Small intestine (tissue), 7 donors: ENCODE measurements around the gene PTN. TPM values are rescaled to one million over a fixed set of nuclear protein-coding genes. Genes with fewer than 3 reads are reported as not detected.
"Not testable (repeated sequence)": the region's sequence is repeated elsewhere in the genome, so short reads cannot be mapped to it uniquely, and the experiment has no call there.

Source experiments
- DNase-seq, 2 donors: peaks; one replicate each; pipeline versions ENCODE4 v3.0.0 to v3.0.0-alpha.2; 2013
- FAIRE-seq: peaks from 2 replicates; lab custom pipeline; 2012; peaks lifted over from hg19 to GRCh38; lab: Jason Lieb, UNC
- H3K27ac ChIP-seq, 3 donors: one replicate each; pipeline ENCODE4 v1.5.1; 2013; ENCODE audit warnings: low read length in 2 of 3, mild to moderate bottlenecking in 2 of 3, control low read depth in 1 of 3, inconsistent platforms in 1 of 3, low read depth in 1 of 3, moderate library complexity in 1 of 3
- H3K27me3 ChIP-seq, 3 donors: one replicate each; pipeline ENCODE4 v1.6.1; 2013; ENCODE audit warnings: low read length in 3 of 3, inconsistent platforms in 1 of 3; ENCODE audit not compliant: control insufficient read depth in 3 of 3, insufficient read depth in 3 of 3
- H3K36me3 ChIP-seq, 3 donors: one replicate each; pipeline ENCODE4 v1.6.1; 2013; ENCODE audit warnings: low read length in 3 of 3, inconsistent platforms in 1 of 3, low read depth in 1 of 3, mild to moderate bottlenecking in 1 of 3, moderate library complexity in 1 of 3; ENCODE audit not compliant: control insufficient read depth in 3 of 3, insufficient read depth in 2 of 3
- H3K4me1 ChIP-seq, 3 donors: one replicate each; pipeline ENCODE4 v1.6.1; 2013; ENCODE audit warnings: low read length in 2 of 3, inconsistent platforms in 1 of 3, low read depth in 1 of 3, mild to moderate bottlenecking in 1 of 3, moderate library complexity in 1 of 3; ENCODE audit not compliant: control insufficient read depth in 3 of 3, insufficient read depth in 2 of 3
- H3K4me3 ChIP-seq, 3 donors: one replicate each; pipeline ENCODE4 v1.5.1; 2013; ENCODE audit warnings: low read length in 3 of 3, control low read depth in 1 of 3, inconsistent platforms in 1 of 3, low read depth in 1 of 3, mild to moderate bottlenecking in 1 of 3, moderate library complexity in 1 of 3
- H3K9me3 ChIP-seq, 2 donors: one replicate each; pipeline ENCODE4 v1.6.1; 2013; ENCODE audit warnings: low read depth in 1 of 2, low read length in 1 of 2; ENCODE audit not compliant: control insufficient read depth in 2 of 2, insufficient read depth in 1 of 2
- WGBS, 3 donors: extraction: QIAGEN DNeasy Blood & Tissue Kit; methylation state at CpG; one replicate each; pipeline ENCODE4 v1.1.7; 2013; 5-methylcytosine and 5-hydroxymethylcytosine counted together
- polyA plus RNA-seq, 4 donors: library from polyadenylated mRNA; stranded (reverse) in 3 of 4; unstranded in 1 of 4; fragments of 200-250 nt in 3 of 4; fragments of 120-200 nt in 1 of 4; gene quantifications; one replicate each; pipeline versions ENCODE4 v1.2.1 to v1.2.3, GENCODE V29; 2013
- donor health status: healthy with polysubstance abuse.
- donor health status: control.
- donor health status: control.
- donor health status: Bipolar disorder and iron deficiency.
- donor health status: healthy.

The PTN gene
- polyA plus RNA-seq, 4 donors: 1.1 to 50.2 (median 4.0) TPM; not detected in 1

GRCh38 chr7:137245890-137246289 lies 97.6 kb downstream of the PTN start:
- no peak overlapping the region for H3K27ac ChIP-seq
- no peaks in the 10 kb centered on the region for H3K4me1 ChIP-seq
- no peaks in the 10 kb centered on the region for H3K36me3 ChIP-seq
- no peak overlapping the region for H3K4me3 ChIP-seq
- DNase-seq (no peak), FAIRE-seq (no peak)
- H3K9me3 ChIP-seq: peaks cover 0 to 5% of the 10 kb centered on the region in 2 donors
- H3K27me3 ChIP-seq: no peaks in the 10 kb centered on the region
- WGBS, 3 donors: 88 to 91% (median 90%) methylated on average over 2 of the region's 2 CpGs

- no peak for FAIRE-seq
Observed at GRCh38 chr7:137245186-137245585, 98.3 kb downstream of the PTN start.

GRCh38 chr7:137243741-137244140 lies 99.8 kb downstream of the PTN start:
- FAIRE-seq: no peak
- WGBS, 3 donors: 84 to 93% (median 89%) methylated on average over 8 of the region's 8 CpGs

More at GRCh38 chr7:137245186-137245585, 98.3 kb downstream of the PTN start:
- no peaks in the 10 kb centered on the region for H3K4me1 ChIP-seq
- WGBS, 3 donors: 86 to 92% (median 92%) methylated on average over 4 of the region's 4 CpGs
- DNase-seq: no peak
- no peak overlapping the region for H3K27ac ChIP-seq
- H3K4me3 ChIP-seq: no peak overlapping the region
- peaks cover 0 to 5% of the 10 kb centered on the region in 2 donors for H3K9me3 ChIP-seq
- no peaks in the 10 kb centered on the region for H3K27me3 ChIP-seq
- H3K36me3 ChIP-seq: no peaks in the 10 kb centered on the region

GRCh38 chr7:137242616-137243015 lies 100.9 kb downstream of the PTN start:
- H3K9me3 ChIP-seq: peaks cover 0 to 5% of the 10 kb centered on the region in 2 donors
- H3K4me3 ChIP-seq: no peak overlapping the region
- no peak for FAIRE-seq

More at GRCh38 chr7:137243741-137244140, 99.8 kb downstream of the PTN start:
- no peaks in the 10 kb centered on the region for H3K4me1 ChIP-seq
- no peak for DNase-seq
- H3K4me3 ChIP-seq: no peak overlapping the region
- no peaks in the 10 kb centered on the region for H3K36me3 ChIP-seq
- H3K27ac ChIP-seq: no peak overlapping the region
- no peaks in the 10 kb centered on the region for H3K27me3 ChIP-seq
- H3K9me3 ChIP-seq: peaks cover 0 to 5% of the 10 kb centered on the region in 2 donors

GRCh38 chr7:137241655-137242360 lies 101.7 kb downstream of the PTN start:
- DNase-seq: no peak
- WGBS, 3 donors: 60 to 74% (median 61%) methylated on average over 5 of the region's 5 CpGs
- Histone ChIP-seq H3K27ac (no peak overlapping the region), H3K36me3 (no peaks in the 10 kb centered on the region), H3K9me3 (peaks cover 0 to 5% of the 10 kb centered on the region in 2 donors), H3K4me1 (no peaks in the 10 kb centered on the region), H3K4me3 (no peak overlapping the region), H3K27me3 (no peaks in the 10 kb centered on the region)
- FAIRE-seq: no peak

More at GRCh38 chr7:137242616-137243015, 100.9 kb downstream of the PTN start:
- Histone ChIP-seq H3K36me3 (no peaks in the 10 kb centered on the region), H3K4me1 (no peaks in the 10 kb centered on the region), H3K27me3 (no peaks in the 10 kb centered on the region), H3K27ac (no peak overlapping the region)
- DNase-seq: no peak
- WGBS, 3 donors: 79 to 88% (median 80%) methylated on average over 7 of the region's 7 CpGs

- DNase-seq, H3K36me3 ChIP-seq, H3K4me3 ChIP-seq, H3K4me1 ChIP-seq, H3K27me3 ChIP-seq, H3K9me3 ChIP-seq, FAIRE-seq, H3K27ac ChIP-seq: not testable (repeated sequence)
- 90 to 94% (median 91%) methylated on average over 3 of the region's 3 CpGs for WGBS, 3 donors
Observed at GRCh38 chr7:137239186-137239585, 104.3 kb downstream of the PTN start.

DNA sequence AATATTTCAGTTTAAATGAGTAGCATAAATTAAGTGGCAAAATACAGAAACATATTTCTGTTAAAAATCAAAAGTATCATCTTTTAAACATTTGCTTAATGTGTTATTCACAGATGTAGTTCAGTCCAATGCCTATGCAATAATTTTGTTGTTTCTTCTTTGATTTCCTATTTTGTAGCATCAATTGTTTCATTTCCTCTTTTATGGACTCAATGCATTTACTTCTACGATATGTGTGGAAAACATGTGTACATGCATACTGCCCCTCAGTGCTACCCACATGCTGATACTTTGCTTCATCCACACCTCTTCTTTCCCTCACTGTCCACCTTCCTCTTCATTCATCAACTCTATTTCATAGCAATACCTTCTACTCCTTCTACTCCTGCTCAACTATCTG lies 108.1 kb downstream of the PTN start:
- no peaks in the 10 kb centered on the region for H3K9me3 ChIP-seq
- no peak for FAIRE-seq
- 77 to 86% (median 81%) methylated on average over 1 of the region's 1 CpG for WGBS, 3 donors
- no peaks in the 10 kb centered on the region for H3K27me3 ChIP-seq
- DNase-seq: no peak
- no peak overlapping the region for H3K4me3 ChIP-seq
- H3K27ac ChIP-seq: no peak overlapping the region
- H3K36me3 ChIP-seq: no peaks in the 10 kb centered on the region
- no peaks in the 10 kb centered on the region for H3K4me1 ChIP-seq

DNA sequence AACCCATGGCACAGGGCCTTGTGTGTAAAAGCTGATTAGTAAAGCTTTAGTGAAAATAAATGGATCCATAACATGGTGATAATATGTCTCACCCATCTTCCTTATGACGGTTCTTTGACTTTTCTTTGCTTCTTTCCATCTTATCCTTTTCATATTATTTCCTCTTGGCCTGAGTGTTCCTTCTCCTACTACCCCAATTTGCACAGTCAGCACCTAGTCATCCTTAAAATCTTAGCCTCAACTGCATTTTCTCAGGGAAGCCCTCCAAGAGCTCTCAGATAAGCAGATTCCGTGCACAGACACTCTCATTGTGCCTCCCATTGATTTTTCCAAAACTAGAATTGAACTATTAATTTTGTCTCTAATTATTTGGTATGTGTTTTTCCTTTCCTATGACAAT lies 112.4 kb downstream of the PTN start:
- WGBS, 3 donors: 72 to 76% (median 74%) methylated on average over 2 of the region's 2 CpGs
- H3K36me3 ChIP-seq: no peaks in the 10 kb centered on the region
- H3K27me3 ChIP-seq: no peaks in the 10 kb centered on the region
- peaks cover 0 to 2% of the 10 kb centered on the region in 2 donors for H3K9me3 ChIP-seq
- H3K4me1 ChIP-seq: no peaks in the 10 kb centered on the region
- FAIRE-seq (no peak), DNase-seq (no peak)
- no peak overlapping the region for H3K4me3 ChIP-seq
- H3K27ac ChIP-seq: no peak overlapping the region
